ENCODE measurements around the gene CLOCK. TPM values are rescaled to one million over a fixed set of nuclear protein-coding genes. Genes with fewer than 3 reads are reported as not detected.
A peak's percentile ranks its signal among the peaks of the same experiment; 100 is the strongest.

CLOCK gene
- total RNA-seq, 4 donors from 2014 or later: 23.0 to 32.1 (median 27.8) TPM

- Histone ChIP-seq H3K4me1 (no peaks in the 10 kb centered on the region), H3K4me3 (no peak overlapping the region), H3K36me3 (no peaks in the 10 kb centered on the region), H3K27me3 (no peaks in the 10 kb centered on the region), H3K27ac (no peak overlapping the region), H3K9me3 (no peaks in the 10 kb centered on the region)
- DNase-seq: no peak
- TF ChIP-seq CTCF (IDR thresholded peaks at IDR 0.05) (no peak), POLR2A (IDR thresholded peaks at IDR 0.05) (no peak)
Observed at GRCh38 chr4:55381502-55381901, 165.2 kb downstream of the CLOCK start.

DNA sequence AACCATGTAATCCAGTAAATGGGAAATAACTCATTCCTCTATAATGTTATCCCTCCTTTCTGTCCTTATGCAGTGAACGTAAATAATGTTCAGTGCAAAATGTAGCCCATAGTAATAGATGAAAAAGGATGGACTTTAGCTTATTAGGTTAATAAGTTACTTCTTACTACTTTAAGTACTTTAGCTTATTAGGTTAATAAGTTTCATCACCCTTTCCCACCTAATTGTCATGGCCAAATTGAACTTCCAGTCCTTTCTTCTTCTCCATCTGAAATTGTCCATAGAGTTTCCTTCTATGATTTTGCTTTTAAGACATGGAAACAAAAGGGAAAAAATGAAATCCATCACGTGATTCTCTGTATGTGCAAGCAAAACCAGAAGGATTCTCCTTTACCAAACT is 166.1 kb downstream of the CLOCK start:
- H3K4me1 ChIP-seq: no peaks in the 10 kb centered on the region
- TF ChIP-seq CTCF (IDR thresholded peaks at IDR 0.05) (no peak), POLR2A (IDR thresholded peaks at IDR 0.05) (no peak)
- DNase-seq: no peak
- H3K27ac ChIP-seq: no peak overlapping the region
- no peak overlapping the region for H3K4me3 ChIP-seq
- H3K36me3 ChIP-seq: no peaks in the 10 kb centered on the region
- H3K9me3 ChIP-seq: no peaks in the 10 kb centered on the region
- H3K27me3 ChIP-seq: no peaks in the 10 kb centered on the region

DNA sequence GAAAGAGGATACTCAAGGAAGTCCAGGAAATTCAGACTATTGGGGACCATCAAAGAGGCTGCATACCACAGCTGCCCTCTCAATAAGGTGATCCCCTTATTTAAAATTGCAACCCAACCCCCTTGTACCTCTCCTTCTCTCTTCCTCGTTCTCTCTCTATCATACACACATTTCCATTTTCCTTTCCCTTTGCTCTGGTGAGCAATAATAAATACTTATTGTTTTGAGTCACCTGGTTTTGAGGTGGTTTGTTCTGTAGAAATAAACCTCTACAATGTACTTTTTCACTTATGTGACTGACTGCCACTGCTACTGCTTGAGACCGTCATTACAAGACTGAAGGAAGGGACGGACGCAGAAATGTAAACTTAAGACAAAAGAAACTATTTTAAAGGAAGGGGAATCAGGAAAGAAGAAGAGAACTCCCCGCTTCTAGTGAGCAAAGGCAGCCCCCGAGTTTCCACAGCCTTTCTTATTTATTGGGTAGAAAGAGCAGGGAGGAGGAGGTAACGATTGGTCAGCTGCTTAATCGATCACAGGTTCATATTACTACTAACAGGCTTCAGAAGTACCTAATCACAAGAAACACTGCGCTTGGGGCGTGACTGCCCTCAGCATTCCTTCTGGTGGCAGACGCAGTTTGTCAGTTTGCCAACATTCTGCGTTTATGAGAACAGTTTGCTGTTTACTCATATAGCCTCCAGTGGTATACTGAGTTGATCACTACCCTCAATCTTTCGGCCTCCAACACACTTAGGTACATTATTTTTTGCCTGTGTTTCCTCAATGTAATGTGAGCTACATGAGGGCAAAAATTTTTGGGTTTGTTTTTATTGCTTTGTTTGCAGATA is 167.9 kb downstream of the CLOCK start:
- Histone ChIP-seq H3K4me1 (no peaks in the 10 kb centered on the region), H3K27me3 (no peaks in the 10 kb centered on the region), H3K9me3 (no peaks in the 10 kb centered on the region), H3K36me3 (no peaks in the 10 kb centered on the region), H3K27ac (no peak overlapping the region), H3K4me3 (no peak overlapping the region)
- peak in 1 of 3 donors; percentile 59 for DNase-seq
- TF ChIP-seq CTCF (IDR thresholded peaks at IDR 0.05) (no peak), POLR2A (IDR thresholded peaks at IDR 0.05) (no peak)

Small RNA genes lying within 50 kb of the gene (small RNA-seq; reads per million reads assigned to genes)
- gene RF00019: 0 reads per million in 2 donors

Other genes starting within 250 kb of the CLOCK start
- 10 to 100 TPM in 2 of 4 donors, 1 to 10 TPM in 2; 1.7 to 19.6 (median 9.4) TPM for gene SRD5A3, start 200.7 kb downstream of the CLOCK start, total RNA-seq
- 100 to 1,000 TPM in 1 of 4 donors, 10 to 100 TPM in 3; 78.2 to 105 (median 91.4) TPM for gene TMEM165, start 151.0 kb downstream of the CLOCK start, total RNA-seq
- gene PDCL2, start 45.3 kb upstream of the CLOCK start, total RNA-seq: not detected
- not detected for gene NMU, start 89.4 kb upstream of the CLOCK start, total RNA-seq